Suprapubic skin (tissue), 3 donors: Measurements from ENCODE around the gene ANO9.

ENCODE experiments used
- CTCF ChIP-seq, 2 donors: fragments of 200-600 bp in 1 of 2; fragments of 450-650 bp in 1 of 2; sonication (generic) in 1 of 2; IDR thresholded peaks; one replicate each; pipeline ENCODE4 v1.5.1; 2016 to 2019; ENCODE audit warnings: antibody characterized with exemption in 2 of 2, mild to moderate bottlenecking in 1 of 2, moderate library complexity in 1 of 2
- POLR2AphosphoS5 ChIP-seq, 3 donors: sonication (generic); formaldehyde crosslinking; IDR thresholded peaks; one replicate each; pipeline ENCODE4 v1.6.1; 2017; ENCODE audit warnings: antibody characterized with exemption in 3 of 3

- no peak for TF ChIP-seq POLR2AphosphoS5 (IDR thresholded peaks at IDR 0.05)
- no peak for TF ChIP-seq CTCF (IDR thresholded peaks at IDR 0.05)
These were observed 11.8 kb upstream of the ANO9 start for GRCh38 chr11:453564-453963.
